ENCODE measurements around the gene RNF141.

RNF141 gene

GRCh38 chr11:10540915-10541560 is at the start of gene RNF141:
TSS of gene RNF141 (minus strand) at chr11:10541187. CDS start at chr11:10534158, 7,029 bp downstream.
- peak; percentile 96 for DNase-seq (ENCODE audit: low spot score)

GRCh38 chr11:10590218-10590915 is 49.4 kb upstream of the RNF141 start:
- no peak for DNase-seq (ENCODE audit: low spot score)

- DNase-seq (ENCODE audit: low spot score), result no peak
These were observed 47.9 kb upstream of the RNF141 start for GRCh38 chr11:10588904-10589303.

GRCh38 chr11:10587995-10588394 is 47.0 kb upstream of the RNF141 start:
- no peak for DNase-seq (ENCODE audit: low spot score)

- DNase-seq (ENCODE audit: low spot score), result no peak
These were observed 46.4 kb upstream of the RNF141 start for GRCh38 chr11:10587388-10587787.

GRCh38 chr11:10584071-10584501 is 43.1 kb upstream of the RNF141 start:
- no peak for DNase-seq (ENCODE audit: low spot score)

GRCh38 chr11:10581481-10582019 is 40.6 kb upstream of the RNF141 start:
- peak; percentile 76 for DNase-seq (ENCODE audit: low spot score)

GRCh38 chr11:10580623-10581022 is 39.6 kb upstream of the RNF141 start:
- no peak for DNase-seq (ENCODE audit: low spot score)

GRCh38 chr11:10579700-10580099 is 38.7 kb upstream of the RNF141 start:
- DNase-seq (ENCODE audit: low spot score), result no peak

GRCh38 chr11:10576035-10576398 is 35.0 kb upstream of the RNF141 start:
- no peak for DNase-seq (ENCODE audit: low spot score)

- DNase-seq (ENCODE audit: low spot score), result no peak
These were observed 34.5 kb upstream of the RNF141 start for GRCh38 chr11:10575346-10576034.

GRCh38 chr11:10573556-10573955 is 32.6 kb upstream of the RNF141 start:
- no peak for DNase-seq (ENCODE audit: low spot score)

GRCh38 chr11:10573028-10573427 is 32.0 kb upstream of the RNF141 start:
- no peak for DNase-seq (ENCODE audit: low spot score)

GRCh38 chr11:10572533-10572932 is 31.5 kb upstream of the RNF141 start:
- DNase-seq (ENCODE audit: low spot score), result no peak

- peak; percentile 33 for DNase-seq (ENCODE audit: low spot score)
These were observed 27.5 kb upstream of the RNF141 start, which contains the start of gene LYVE1 for GRCh38 chr11:10568486-10568941. TSS of gene LYVE1 (minus strand) at chr11:10568665. CDS start at chr11:10568532, 133 bp downstream.

GRCh38 chr11:10567446-10567845 is 26.5 kb upstream of the RNF141 start:
- no peak for DNase-seq (ENCODE audit: low spot score)

- no peak for DNase-seq (ENCODE audit: low spot score)
These were observed 25.4 kb upstream of the RNF141 start for GRCh38 chr11:10566257-10566957.

GRCh38 chr11:10565493-10565892 is 24.5 kb upstream of the RNF141 start:
- DNase-seq (ENCODE audit: low spot score), result no peak

GRCh38 chr11:10564696-10565318 is 23.8 kb upstream of the RNF141 start:
- DNase-seq (ENCODE audit: low spot score), result peak; percentile 32

GRCh38 chr11:10564030-10564429 is 23.0 kb upstream of the RNF141 start:
- DNase-seq (ENCODE audit: low spot score), result no peak

- DNase-seq (ENCODE audit: low spot score), result no peak
These were observed 21.0 kb upstream of the RNF141 start for GRCh38 chr11:10561947-10562346.

Data from Ammon's horn (tissue), 1 donor.